MV-4-11 (cell line): ENCODE data around the gene CTDSPL.

ENCODE experiments used
- DNase-seq: peaks from one replicate; lab custom pipeline; 2025; lab: John Stamatoyannopoulos, UW

CTDSPL gene

GRCh38 chr3:38002940-38003339 is 141.3 kb downstream of the CTDSPL start:
- no peak for DNase-seq

GRCh38 chr3:38003371-38003816 is 141.7 kb downstream of the CTDSPL start:
- no peak for DNase-seq

- no peak for DNase-seq
Observed at GRCh38 chr3:38003817-38004414, 142.2 kb downstream of the CTDSPL start.

GRCh38 chr3:38004415-38005075 is 142.9 kb downstream of the CTDSPL start:
- DNase-seq, result peak; percentile 59

GRCh38 chr3:38005076-38006020 is 143.7 kb downstream of the CTDSPL start:
- DNase-seq, result no peak

- DNase-seq, result no peak
Observed at GRCh38 chr3:38006031-38006430, 144.4 kb downstream of the CTDSPL start.

GRCh38 chr3:38006445-38006995 is 144.8 kb downstream of the CTDSPL start:
- DNase-seq, result no peak

GRCh38 chr3:38007754-38008090 is 146.0 kb downstream of the CTDSPL start:
- DNase-seq, result no peak

- no peak for DNase-seq
Observed at GRCh38 chr3:38008191-38008701, 146.6 kb downstream of the CTDSPL start.

- no peak for DNase-seq
Observed at GRCh38 chr3:38008971-38009580, 147.4 kb downstream of the CTDSPL start.

- DNase-seq, result peak; percentile 18
Observed at GRCh38 chr3:38009807-38010591, 148.3 kb downstream of the CTDSPL start.

GRCh38 chr3:38011111-38011510 is 149.4 kb downstream of the CTDSPL start:
- no peak for DNase-seq

- no peak for DNase-seq
Observed at GRCh38 chr3:38015485-38015884, 153.8 kb downstream of the CTDSPL start.

- DNase-seq, result no peak
Observed at GRCh38 chr3:38015984-38016383, 154.3 kb downstream of the CTDSPL start.

- DNase-seq, result no peak
Observed at GRCh38 chr3:38016410-38016809, 154.7 kb downstream of the CTDSPL start.

GRCh38 chr3:38016847-38017444 is 155.3 kb downstream of the CTDSPL start:
- no peak for DNase-seq

- DNase-seq, result no peak
Observed at GRCh38 chr3:38017445-38018295, 156.0 kb downstream of the CTDSPL start.

- DNase-seq, result no peak
Observed at GRCh38 chr3:38018296-38019266, 156.9 kb downstream of the CTDSPL start.
